22Rv1 (cell line): ENCODE measurements around the gene GFM1.

Source experiments
- ZFX ChIP-seq: fragments of 450-650 bp; IDR thresholded peaks from 2 replicates; pipeline ENCODE4 v1.6.1; 2017; ENCODE audit warnings: antibody characterized with exemption, borderline replicate concordance
- TF ChIP-seq, protein P1 (sequence below): fragments of 450-650 bp; IDR thresholded peaks from 2 replicates; pipeline ENCODE4 v1.5.1; 2017; ENCODE audit warnings: mild to moderate bottlenecking

DNA sequence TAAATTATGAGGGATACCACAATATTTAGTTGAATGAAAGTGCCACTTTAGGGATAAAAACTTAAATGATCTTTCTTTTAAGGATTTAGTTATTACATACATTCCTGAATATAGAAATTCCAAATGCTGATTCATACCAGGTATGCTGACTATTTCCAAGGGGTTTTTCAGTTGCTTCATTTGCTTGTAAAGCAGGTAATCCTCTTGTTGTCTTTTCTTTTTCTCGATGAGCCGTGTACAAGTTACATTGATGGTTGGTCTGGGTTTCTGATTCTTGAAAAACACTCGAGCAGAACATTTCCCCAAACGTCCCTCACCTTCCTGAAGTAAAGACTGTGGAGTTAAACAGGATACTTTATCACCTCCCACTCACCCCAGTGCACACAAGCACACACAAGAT is 66.3 kb downstream of the GFM1 start:
- TF ChIP-seq, protein P1, sequence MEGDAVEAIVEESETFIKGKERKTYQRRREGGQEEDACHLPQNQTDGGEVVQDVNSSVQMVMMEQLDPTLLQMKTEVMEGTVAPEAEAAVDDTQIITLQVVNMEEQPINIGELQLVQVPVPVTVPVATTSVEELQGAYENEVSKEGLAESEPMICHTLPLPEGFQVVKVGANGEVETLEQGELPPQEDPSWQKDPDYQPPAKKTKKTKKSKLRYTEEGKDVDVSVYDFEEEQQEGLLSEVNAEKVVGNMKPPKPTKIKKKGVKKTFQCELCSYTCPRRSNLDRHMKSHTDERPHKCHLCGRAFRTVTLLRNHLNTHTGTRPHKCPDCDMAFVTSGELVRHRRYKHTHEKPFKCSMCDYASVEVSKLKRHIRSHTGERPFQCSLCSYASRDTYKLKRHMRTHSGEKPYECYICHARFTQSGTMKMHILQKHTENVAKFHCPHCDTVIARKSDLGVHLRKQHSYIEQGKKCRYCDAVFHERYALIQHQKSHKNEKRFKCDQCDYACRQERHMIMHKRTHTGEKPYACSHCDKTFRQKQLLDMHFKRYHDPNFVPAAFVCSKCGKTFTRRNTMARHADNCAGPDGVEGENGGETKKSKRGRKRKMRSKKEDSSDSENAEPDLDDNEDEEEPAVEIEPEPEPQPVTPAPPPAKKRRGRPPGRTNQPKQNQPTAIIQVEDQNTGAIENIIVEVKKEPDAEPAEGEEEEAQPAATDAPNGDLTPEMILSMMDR: no peak
- no peak for TF ChIP-seq ZFX
